Measurements from ENCODE around the gene KNCN. TPM values are rescaled to one million over a fixed set of nuclear protein-coding genes. Genes with fewer than 3 reads are reported as not detected.

Gene KNCN
- total and polyA plus RNA-seq, 2 donors (not counting 1 experiment from before 2014, with no cell fraction given): not detected

GRCh38 chr1:46543761-46544560, 7.5 kb downstream of the KNCN start:
- ATAC-seq (ENCODE audit: low read depth) (no peak), DNase-seq (no peak)
- peaks cover 65% of the 10 kb centered on the region for H3K27me3 Mint-ChIP-seq
- CTCF ChIA-PET: no interaction called here
- Histone ChIP-seq H3K27me3 (replicated peaks in 1 of 4; ENCODE audit: control extremely low read depth in 1 of 4, control insufficient read depth in 3 of 4, insufficient read depth in 4 of 4, low read length in 3 of 4) (peaks cover 0 to 31% (median 7%) of the 10 kb centered on the region in 4 experiments), H3K27ac (ENCODE audit: low read length in 2 of 2) (no peak overlapping the region), H4K20me1 (ENCODE audit: control insufficient read depth, insufficient read depth, low read length, poor library complexity, severe bottlenecking) (no peaks in the 10 kb centered on the region), H2AFZ (ENCODE audit: insufficient read depth, low read depth, low read length, poor library complexity, severe bottlenecking) (no peak overlapping the region), H3K4me3 (ENCODE audit: control extremely low read depth in 1 of 5, extremely low read depth in 1 of 5, insufficient read depth in 1 of 5, low read depth in 2 of 5, low read length in 4 of 5) (no peak overlapping the region), H3K4me2 (replicated peaks; ENCODE audit: low read depth, low read length, poor library complexity, severe bottlenecking) (no peak overlapping the region), H3K36me3 (replicated peaks in 1 of 2; ENCODE audit: control extremely low read depth in 1 of 2, control insufficient read depth in 1 of 2, extremely low read depth in 1 of 2, insufficient read depth in 2 of 2, low read length in 1 of 2) (no peaks in the 10 kb centered on the region), H3K9ac (ENCODE audit: low read length) (no peak overlapping the region), H3K79me2 (ENCODE audit: control insufficient read depth, insufficient read depth, low read length) (no peaks in the 10 kb centered on the region), H3K9me3 (ENCODE audit: control extremely low read depth in 1 of 3, control insufficient read depth in 2 of 3, insufficient read depth in 1 of 3, low read length in 2 of 3) (no peaks in the 10 kb centered on the region), H3K4me1 (ENCODE audit: control insufficient read depth in 2 of 2, insufficient read depth in 2 of 2, low read length in 2 of 2) (no peaks in the 10 kb centered on the region)
- TF ChIP-seq EZH2 (IDR thresholded peaks at IDR 0.05; ENCODE audit: borderline replicate concordance, insufficient read depth, low read depth, low read length, poor library complexity, severe bottlenecking): no peak
- no peak overlapping the region for H3K4me3 Mint-ChIP-seq
- H3K27ac Mint-ChIP-seq: no peak overlapping the region
- no peaks in the 10 kb centered on the region for H3K4me1 Mint-ChIP-seq
- 17% methylated on average over 51 of the region's 58 CpGs for WGBS (ENCODE audit: insufficient coverage)
- intact Hi-C loops (cut with micrococcal nuclease): no loop called here
- POLR2A ChIA-PET: no interaction called here
- no peaks in the 10 kb centered on the region for H3K9me3 Mint-ChIP-seq (ENCODE audit: insufficient read depth)

DNA sequence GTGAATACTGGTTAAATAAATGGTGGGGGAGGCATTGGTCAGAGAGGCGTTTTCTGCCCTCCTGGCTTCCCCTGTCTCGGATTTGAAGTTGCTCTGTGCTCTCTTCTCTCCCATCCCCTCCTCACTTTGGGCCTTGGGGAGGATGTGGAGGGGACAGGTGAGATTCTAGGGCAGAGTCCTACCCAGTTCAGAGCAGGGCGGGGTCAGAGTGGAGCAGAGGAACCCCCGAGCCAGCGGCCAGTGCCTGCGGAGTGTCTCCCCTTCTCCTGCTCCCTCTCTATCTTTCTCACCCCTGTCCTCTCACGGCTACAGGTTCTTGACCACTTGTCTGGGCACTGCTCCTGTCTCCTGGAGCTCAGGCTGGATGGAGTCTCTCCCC, 8.1 kb downstream of the KNCN start:
- H3K27me3 ChIP-seq (replicated peaks in 1 of 4; ENCODE audit: control extremely low read depth in 1 of 4, control insufficient read depth in 3 of 4, insufficient read depth in 4 of 4, low read length in 3 of 4): peaks cover 0 to 34% (median 7%) of the 10 kb centered on the region in 4 experiments
- Mint-ChIP-seq H3K4me1 (no peaks in the 10 kb centered on the region), H3K9me3 (ENCODE audit: insufficient read depth) (no peaks in the 10 kb centered on the region), H3K4me3 (no peak overlapping the region), H3K27ac (no peak overlapping the region), H3K27me3 (peaks cover 68% of the 10 kb centered on the region)
- H3K79me2 ChIP-seq (ENCODE audit: control insufficient read depth, insufficient read depth, low read length): no peaks in the 10 kb centered on the region
- no peak overlapping the region for H3K4me2 ChIP-seq (replicated peaks; ENCODE audit: low read depth, low read length, poor library complexity, severe bottlenecking)
- H3K4me1 ChIP-seq (ENCODE audit: control insufficient read depth in 2 of 2, insufficient read depth in 2 of 2, low read length in 2 of 2): no peaks in the 10 kb centered on the region
- H3K36me3 ChIP-seq (replicated peaks in 1 of 2; ENCODE audit: control extremely low read depth in 1 of 2, control insufficient read depth in 1 of 2, extremely low read depth in 1 of 2, insufficient read depth in 2 of 2, low read length in 1 of 2): no peaks in the 10 kb centered on the region
- ATAC-seq (ENCODE audit: low read depth) (no peak), DNase-seq (no peak)
- H2AFZ ChIP-seq (ENCODE audit: insufficient read depth, low read depth, low read length, poor library complexity, severe bottlenecking): no peak overlapping the region
- H4K20me1 ChIP-seq (ENCODE audit: control insufficient read depth, insufficient read depth, low read length, poor library complexity, severe bottlenecking): no peaks in the 10 kb centered on the region
- H3K4me3 ChIP-seq (ENCODE audit: control extremely low read depth in 1 of 5, extremely low read depth in 1 of 5, insufficient read depth in 1 of 5, low read depth in 2 of 5, low read length in 4 of 5): no peak overlapping the region
- no peak overlapping the region for H3K27ac ChIP-seq (ENCODE audit: low read length in 2 of 2)
- no peak overlapping the region for H3K9ac ChIP-seq (ENCODE audit: low read length)
- TF ChIP-seq EZH2 (IDR thresholded peaks at IDR 0.05; ENCODE audit: borderline replicate concordance, insufficient read depth, low read depth, low read length, poor library complexity, severe bottlenecking): no peak
- TF ChIP-seq, protein P1, sequence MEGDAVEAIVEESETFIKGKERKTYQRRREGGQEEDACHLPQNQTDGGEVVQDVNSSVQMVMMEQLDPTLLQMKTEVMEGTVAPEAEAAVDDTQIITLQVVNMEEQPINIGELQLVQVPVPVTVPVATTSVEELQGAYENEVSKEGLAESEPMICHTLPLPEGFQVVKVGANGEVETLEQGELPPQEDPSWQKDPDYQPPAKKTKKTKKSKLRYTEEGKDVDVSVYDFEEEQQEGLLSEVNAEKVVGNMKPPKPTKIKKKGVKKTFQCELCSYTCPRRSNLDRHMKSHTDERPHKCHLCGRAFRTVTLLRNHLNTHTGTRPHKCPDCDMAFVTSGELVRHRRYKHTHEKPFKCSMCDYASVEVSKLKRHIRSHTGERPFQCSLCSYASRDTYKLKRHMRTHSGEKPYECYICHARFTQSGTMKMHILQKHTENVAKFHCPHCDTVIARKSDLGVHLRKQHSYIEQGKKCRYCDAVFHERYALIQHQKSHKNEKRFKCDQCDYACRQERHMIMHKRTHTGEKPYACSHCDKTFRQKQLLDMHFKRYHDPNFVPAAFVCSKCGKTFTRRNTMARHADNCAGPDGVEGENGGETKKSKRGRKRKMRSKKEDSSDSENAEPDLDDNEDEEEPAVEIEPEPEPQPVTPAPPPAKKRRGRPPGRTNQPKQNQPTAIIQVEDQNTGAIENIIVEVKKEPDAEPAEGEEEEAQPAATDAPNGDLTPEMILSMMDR (IDR thresholded peaks at IDR 0.05): no peak
- ChIA-PET POLR2A (no interaction called here), CTCF (no interaction called here)
- intact Hi-C loops (cut with micrococcal nuclease): no loop called here
- WGBS (ENCODE audit: insufficient coverage): 61% methylated on average over 5 of the region's 7 CpGs
- no peaks in the 10 kb centered on the region for H3K9me3 ChIP-seq (ENCODE audit: control extremely low read depth in 1 of 3, control insufficient read depth in 2 of 3, insufficient read depth in 1 of 3, low read length in 2 of 3)
